Adrenal gland (tissue), 12 donors: ENCODE measurements around the gene TOR4A. TPM values are rescaled to one million over a fixed set of nuclear protein-coding genes. Genes with fewer than 3 reads are reported as not detected.
A peak's percentile ranks its signal among the peaks of the same experiment; 100 is the strongest.

Source experiments
- DNase-seq, 7 donors: peaks; one replicate each; pipeline ENCODE4 v3.0.0-alpha.2; 2019 to 2020
- H3K27ac ChIP-seq, 5 donors: fragments of 200-600 bp; sonication (generic) in 4 of 5; 1 replicate in 3 of 5; 2 replicates in 2 of 5; pipeline versions ENCODE4 v1.5.1 to v1.8.0; 2016 to 2020; ENCODE audit warnings: mild to moderate bottlenecking in 1 of 5
- H3K27me3 ChIP-seq: fragments of 200-600 bp; 2 replicates; pipeline ENCODE4 v1.8.0; 2021
- H3K36me3 ChIP-seq, 2 donors: fragments of 200-600 bp; replicated peaks in 1 of 2; 1 replicate in 1 of 2; 2 replicates in 1 of 2; pipeline versions ENCODE4 v1.5.1 to v1.8.0; 2018 to 2022
- H3K4me1 ChIP-seq, 2 donors: fragments of 200-600 bp; replicated peaks in 1 of 2; 1 replicate in 1 of 2; 2 replicates in 1 of 2; pipeline versions ENCODE4 v1.5.1 to v1.8.0; 2018 to 2021
- H3K4me3 ChIP-seq, 4 donors: fragments of 200-600 bp; sonication (generic) in 3 of 4; one replicate each; pipeline ENCODE4 v1.5.1; 2016 to 2018
- H3K9me3 ChIP-seq, 3 donors: fragments of 200-600 bp; sonication (generic) in 1 of 3; replicated peaks in 1 of 3; 1 replicate in 2 of 3; 2 replicates in 1 of 3; pipeline versions ENCODE4 v1.5.1 to v1.8.0; 2016 to 2021
- CTCF ChIP-seq, 6 experiments: fragments of 450-650 bp in 4 of 6; fragments of 200-600 bp in 2 of 6; sonication (generic) in 1 of 6; IDR thresholded peaks; 1 replicate in 5 of 6; 2 replicates in 1 of 6; pipeline versions ENCODE4 v1.5.1 to v1.8.0; 2016 to 2021; ENCODE audit warnings: antibody characterized with exemption in 6 of 6, mild to moderate bottlenecking in 2 of 6, moderate library complexity in 1 of 6
- POLR2A ChIP-seq, 2 donors: fragments of 450-650 bp; IDR thresholded peaks; one replicate each; pipeline ENCODE4 v1.6.1; 2017; ENCODE audit warnings: antibody characterized with exemption in 2 of 2, mild to moderate bottlenecking in 2 of 2, moderate library complexity in 1 of 2
- WGBS, 4 donors: extraction: QIAGEN DNeasy Blood & Tissue Kit in 2 of 4; methylation state at CpG; one replicate each; pipeline versions ENCODE4 v1.1.5 to v1.1.7; 2013 to 2017; 5-methylcytosine and 5-hydroxymethylcytosine counted together
- intact Hi-C, 2 donors: fragments of 100-400 bp; cut with DNase I; formaldehyde crosslinking; loops; one replicate each; pipeline versions ENCODE4 v1.14.1 to v1.15.0; 2022 to 2023
- polyA plus RNA-seq, 3 donors: library from polyadenylated mRNA; stranded (reverse); fragments of 200-250 nt in 2 of 3; fragments of 350-450 nt in 1 of 3; fragmentation: Illumina TruSeq in 1 of 3; extraction: RNeasy Lipid Tissue Mini Kit (QIAGEN cat#74804) in 1 of 3; gene quantifications; one replicate each; pipeline ENCODE4 v1.2.3, GENCODE V29; 2013 to 2014
- total RNA-seq, 9 donors: library from RNA; depleted of rRNA in 4 of 9; stranded (reverse); fragments of >200 nt in 4 of 9; fragments of 120-200 nt in 1 of 9; fragmentation: NEBNext Ultra II Directional in 1 of 9; extraction: Animal tissue kit (Norgen Biotek cat#: 25700) in 1 of 9; gene quantifications; one replicate each; pipeline versions ENCODE4 v1.1.0 to v1.2.4, GENCODE V29; 2013 to 2023
- donor health status: healthy with polysubstance abuse.
- donor health status: Bipolar disorder and iron deficiency.
- donor health status: DM: yes; HTN: yes; CAD: no.
- donor health status: DM: no; HTN: no; CAD: no.
- donor health status: DM: no; HTN: no; CAD: no.
- donor health status: DM: yes; HTN: yes; CAD: no.

Gene TOR4A
- total and polyA plus RNA-seq, 12 donors = 0.49 to 21.5 (median 7.4) TPM

GRCh38 chr9:137307255-137308056, 29.9 kb downstream of the TOR4A start:
- 32 to 34% (median 33%) methylated on average over 11 to 30 of the region's 30 CpGs for WGBS, 4 donors
- no peaks in the 10 kb centered on the region for H3K36me3 ChIP-seq
- TF ChIP-seq POLR2A (IDR thresholded peaks at IDR 0.05) = no peak
- TF ChIP-seq CTCF (IDR thresholded peaks at IDR 0.05) = no peak
- intact Hi-C loops = no loop called here
- peaks cover 7 to 26% of the 10 kb centered on the region in 2 donors for H3K4me1 ChIP-seq
- no peak overlapping the region for H3K4me3 ChIP-seq
- H3K27me3 ChIP-seq = peaks cover 14% of the 10 kb centered on the region
- peak in 4 of 7 donors; percentile 13 to 21 (median 16) for DNase-seq
- H3K9me3 ChIP-seq = no peaks in the 10 kb centered on the region
- no peak overlapping the region for H3K27ac ChIP-seq

GRCh38 chr9:137308057-137308619, 30.6 kb downstream of the TOR4A start:
- WGBS, 4 donors = 46 to 69% (median 51%) methylated on average over 12 to 20 of the region's 20 CpGs
- Histone ChIP-seq H3K9me3 (no peaks in the 10 kb centered on the region), H3K4me3 (no peak overlapping the region), H3K27ac (no peak overlapping the region), H3K27me3 (peaks cover 14% of the 10 kb centered on the region), H3K4me1 (peaks cover 7 to 22% of the 10 kb centered on the region in 2 donors), H3K36me3 (no peaks in the 10 kb centered on the region)
- TF ChIP-seq CTCF (IDR thresholded peaks at IDR 0.05) (no peak), POLR2A (IDR thresholded peaks at IDR 0.05) (no peak)
- peak in 1 of 7 donors; percentile 9 for DNase-seq
- intact Hi-C loops = no loop called here

GRCh38 chr9:137309368-137310188, 32.1 kb downstream of the TOR4A start:
- H3K4me1 ChIP-seq = peaks cover 7 to 18% of the 10 kb centered on the region in 2 donors
- H3K27me3 ChIP-seq = peaks cover 8% of the 10 kb centered on the region
- intact Hi-C loops = no loop called here
- H3K27ac ChIP-seq = no peak overlapping the region
- peak in 2 of 7 donors; percentile 10 to 14 for DNase-seq
- TF ChIP-seq POLR2A (IDR thresholded peaks at IDR 0.05) = no peak
- TF ChIP-seq CTCF (IDR thresholded peaks at IDR 0.05) = no peak
- 65 to 86% (median 81%) methylated on average over 4 to 15 of the region's 15 CpGs for WGBS, 4 donors
- H3K36me3 ChIP-seq = no peaks in the 10 kb centered on the region
- no peak overlapping the region for H3K4me3 ChIP-seq
- H3K9me3 ChIP-seq = no peaks in the 10 kb centered on the region
